K562 (cell line): ENCODE data around the gene TMED6. TPM values are rescaled to one million over a fixed set of nuclear protein-coding genes. Genes with fewer than 3 reads are reported as not detected.

Source experiments
- ATAC-seq: fragments of 200-7000 bp; cut with Tn5 transposase; 3 replicates; pipeline ENCODE4 v1.9.1; 2020; ENCODE audit warnings: moderate library complexity
- BruUV-seq: library from RNA; stranded (reverse); fragments of 400-500 nt; replicated peaks from 2 replicates; lab custom pipeline; 2021; lab: Mats Ljungman, UMichigan
- CTCF ChIA-PET: fragments of 300-600 bp; formaldehyde crosslinking; extraction: SDS; loops from one replicate; lab custom pipeline; 2021; ENCODE audit warnings: low intra/inter-chr PET ratio; lab: Yijun Ruan, JAX
- POLR2A ChIA-PET: fragments of 300-600, 350-650 bp; sonication (Branson Sonifier 250); formaldehyde crosslinking; extraction: SDS; loops from one replicate; lab custom pipeline; 2021; ENCODE audit warnings: antibody characterized with exemption, inconsistent platforms; lab: Yijun Ruan, JAX
- DNase-seq, 4 experiments: peaks; one replicate each; pipeline versions ENCODE4 v3.0.0 to v3.0.0-alpha.2; 2011 to 2018; ENCODE audit warnings: low spot score in 3 of 4, mixed read lengths in 3 of 4; ENCODE audit errors: extremely low read depth in 1 of 4
- FAIRE-seq: peaks from 2 replicates; lab custom pipeline; 2011; peaks lifted over from hg19 to GRCh38; lab: Jason Lieb, UNC
- H2AFZ ChIP-seq: 2 replicates; pipeline ENCODE4 v1.6.0; 2011; ENCODE audit warnings: low read depth, low read length, control low read depth, inconsistent platforms
- H3K27ac ChIP-seq: fragments of 200-600 bp; 3 replicates; pipeline ENCODE4 v1.8.0; 2011; ENCODE audit warnings: low read depth, mild to moderate bottlenecking, control low read depth, inconsistent platforms, low read length, moderate library complexity, mixed read lengths; ENCODE audit errors: extremely low read depth
- H3K27me3 ChIP-seq, 2 experiments: fragments of 300-600 bp in 1 of 2; 2 replicates in 1 of 2; 3 replicates in 1 of 2; pipeline versions ENCODE4 v1.6.0 to v1.8.0; 2011; ENCODE audit warnings: inconsistent platforms in 2 of 2, low read length in 2 of 2, mild to moderate bottlenecking in 1 of 2, mixed read lengths in 1 of 2, moderate library complexity in 1 of 2; ENCODE audit not compliant: control insufficient read depth in 2 of 2, insufficient read depth in 2 of 2
- H3K36me3 ChIP-seq: fragments of 300-600 bp; 3 replicates; pipeline ENCODE4 v1.8.0; 2011; ENCODE audit warnings: mild to moderate bottlenecking, low read length, inconsistent platforms; ENCODE audit not compliant: control insufficient read depth, insufficient read depth
- H3K4me1 ChIP-seq, 2 experiments: fragments of 200-600 bp in 1 of 2; replicated peaks in 1 of 2; 2 replicates in 1 of 2; 3 replicates in 1 of 2; pipeline versions ENCODE4 v1.5.1 to v1.8.0; 2011; ENCODE audit warnings: inconsistent platforms in 2 of 2, low read length in 2 of 2, mild to moderate bottlenecking in 1 of 2, mixed read lengths in 1 of 2, moderate library complexity in 1 of 2; ENCODE audit not compliant: control insufficient read depth in 2 of 2, insufficient read depth in 2 of 2
- H3K4me2 ChIP-seq: 2 replicates; pipeline ENCODE4 v1.6.1; 2011; ENCODE audit warnings: low read length, control low read depth, inconsistent platforms, mixed read lengths; ENCODE audit not compliant: insufficient read depth
- H3K4me3 ChIP-seq: fragments of 200-600 bp; sonication (generic), shearing (Covaris generic); 2 replicates; pipeline ENCODE4 v1.5.1; 2016; ENCODE audit warnings: control low read depth, inconsistent platforms
- H3K79me2 ChIP-seq: fragments of 200-600 bp; 3 replicates; pipeline ENCODE4 v1.8.0; 2011; ENCODE audit warnings: low read length, inconsistent platforms; ENCODE audit not compliant: control insufficient read depth, insufficient read depth
- H3K9ac ChIP-seq, 2 experiments: 2 replicates each; pipeline versions ENCODE4 v1.6.0 to v1.6.1; 2011; ENCODE audit warnings: low read depth in 2 of 2, low read length in 2 of 2, control low read depth in 1 of 2, inconsistent platforms in 1 of 2, mild to moderate bottlenecking in 1 of 2, mixed read lengths in 1 of 2; ENCODE audit not compliant: insufficient read depth in 1 of 2
- H3K9me1 ChIP-seq: one replicate; pipeline ENCODE4 v1.6.0; 2011; ENCODE audit warnings: inconsistent platforms, mild to moderate bottlenecking, low read length, moderate library complexity; ENCODE audit not compliant: control insufficient read depth, insufficient read depth
- H3K9me3 ChIP-seq: replicated peaks from 2 replicates; pipeline ENCODE4 v1.5.1; 2011; ENCODE audit warnings: low read depth, low read length, inconsistent platforms; ENCODE audit not compliant: control insufficient read depth, insufficient read depth
- H4K20me1 ChIP-seq: replicated peaks from 2 replicates; pipeline ENCODE4 v1.6.1; 2011; ENCODE audit warnings: low read length, inconsistent platforms, mixed read lengths; ENCODE audit not compliant: control insufficient read depth, insufficient read depth
- CBFA2T2 ChIP-seq: fragments of 450-650 bp; conservative IDR thresholded peaks from 2 replicates; pipeline ENCODE4 v1.6.1; 2017; ENCODE audit warnings: mild to moderate bottlenecking
- CHD1 ChIP-seq: fragments of 200-600 bp; sonication (generic); IDR thresholded peaks from one replicate; pipeline ENCODE4 v1.6.1; 2012; ENCODE audit warnings: mild to moderate bottlenecking, moderate library complexity, low read length, inconsistent platforms
- ESRRA ChIP-seq: fragments of 450-650 bp; IDR thresholded peaks from 2 replicates; pipeline ENCODE4 v1.6.1; 2014; ENCODE audit warnings: low read depth, mild to moderate bottlenecking, moderate library complexity, borderline replicate concordance
- HIVEP1 ChIP-seq: fragments of 250-450 bp; sonication (Bioruptor Pico); IDR thresholded peaks from 2 replicates; pipeline ENCODE4 v1.4.0; 2020; ENCODE audit warnings: mild to moderate bottlenecking
- KAT7 ChIP-seq: sonication (generic); formaldehyde crosslinking; IDR thresholded peaks from 2 replicates; pipeline ENCODE4 v1.8.0; 2022; ENCODE audit warnings: missing genetic modification reagents, mild to moderate bottlenecking, borderline replicate concordance
- MAFG ChIP-seq: fragments of 450-650 bp; conservative IDR thresholded peaks from 2 replicates; pipeline ENCODE4 v1.6.1; 2016; ENCODE audit warnings: missing genetic modification characterization, missing compliant biosample characterization
- MBD1 ChIP-seq: fragments of 250-450 bp; sonication (Bioruptor Pico); IDR thresholded peaks from 2 replicates; pipeline ENCODE4 v1.8.0; 2022; ENCODE audit warnings: inconsistent platforms
- MBD2 ChIP-seq: sonication (generic); IDR thresholded peaks from 2 replicates; pipeline ENCODE4 v1.6.1; 2016; ENCODE audit warnings: low read depth, borderline replicate concordance
- NCOA6 ChIP-seq: fragments of 450-650 bp; IDR thresholded peaks from 2 replicates; pipeline ENCODE4 v1.6.1; 2017; ENCODE audit warnings: mild to moderate bottlenecking
- PTBP1 ChIP-seq: fragments of 200-400 bp; formaldehyde crosslinking; IDR thresholded peaks from 2 replicates; pipeline ENCODE4 v1.6.1; 2017; ENCODE audit warnings: low read depth, low read length
- RB1 ChIP-seq: fragments of 450-650 bp; IDR thresholded peaks from 2 replicates; pipeline ENCODE4 v1.6.1; 2017; ENCODE audit warnings: low read depth, mild to moderate bottlenecking
- ZNF146 ChIP-seq: IDR thresholded peaks from one replicate; pipeline ENCODE4 v1.6.1; 2018; ENCODE audit warnings: missing compliant biosample characterization; ENCODE audit not compliant: unreplicated experiment
- ZNF583 ChIP-seq: fragments of 250-450 bp; sonication (Bioruptor Pico); IDR thresholded peaks from 2 replicates; pipeline ENCODE4 v1.4.0; 2020
- ZNF717 ChIP-seq: fragments of 250-450 bp; sonication (Bioruptor Pico); IDR thresholded peaks from 2 replicates; pipeline ENCODE4 v1.5.0; 2021
- WGBS: fragments of 100-300 bp; shearing (Covaris generic); methylation state at CpG from one replicate; pipeline ENCODE4 v1.1.6; 2016; ENCODE audit warnings: low coverage, mixed read lengths; ENCODE audit not compliant: insufficient coverage; ENCODE audit errors: missing lambda C conversion rate; 5-methylcytosine and 5-hydroxymethylcytosine counted together
- in situ Hi-C: fragments of 300-500 bp; cut with MboI; formaldehyde crosslinking; loops from 4 replicates; pipeline ENCODE4 v1.15.0; 2018; ENCODE audit warnings: inconsistent platforms, mixed read lengths
- intact Hi-C: fragments of 100-400 bp; cut with micrococcal nuclease; formaldehyde crosslinking; loops from 2 replicates; pipeline ENCODE4 v1.14.2; 2022
- polyA plus RNA-seq, 8 experiments: library from polyadenylated mRNA; depleted of rRNA in 4 of 8; stranded (reverse) in 5 of 8; unstranded in 3 of 8; fragments of >200 nt; fragmentation: Nextera tagmentation in 2 of 8; fragmentation: Illumina TruSeq in 1 of 8; extraction: Ambion mirVana in 2 of 8; extraction: Trizol in 1 of 8; gene quantifications; 2 replicates each; pipeline versions ENCODE4 v1.2.1 to v1.2.3, GENCODE V29; 2011 to 2014; ENCODE audit warnings: inconsistent platforms in 1 of 8, missing spikeins in 1 of 8
- total RNA-seq, 7 experiments: library from RNA; depleted of rRNA in 6 of 7; stranded (reverse); fragments of >200 nt in 6 of 7; fragmentation: Illumina TruSeq in 2 of 7; extraction: Trizol in 2 of 7; gene quantifications; 2 replicates each; pipeline versions ENCODE4 v1.2.1 to v1.2.3, GENCODE V29; 2011 to 2021; ENCODE audit warnings: low replicate concordance in 1 of 7
- TF ChIP-seq, protein P1 (sequence below): fragments of 450-650 bp; IDR thresholded peaks from 2 replicates; pipeline ENCODE4 v1.6.1; 2017; ENCODE audit warnings: antibody characterized with exemption
- TF ChIP-seq, protein P2 (sequence below): fragments of 450-650 bp; IDR thresholded peaks from 2 replicates; pipeline ENCODE4 v1.6.1; 2018; ENCODE audit not compliant: partially characterized antibody

TMED6 gene
- total and polyA plus RNA-seq, 9 of the 15 experiments (the other 6 are each of a cell fraction or from before 2014, with no cell fraction given), result 0.14 to 0.45 (median 0.25) TPM; not detected in 2

GRCh38 chr16:69302301-69302700 is 49.3 kb downstream of the TMED6 start (continued):
- TF ChIP-seq PTBP1, result no peak
- TF ChIP-seq RB1, result no peak
- TF ChIP-seq HIVEP1, result no peak
- TF ChIP-seq, protein P1, sequence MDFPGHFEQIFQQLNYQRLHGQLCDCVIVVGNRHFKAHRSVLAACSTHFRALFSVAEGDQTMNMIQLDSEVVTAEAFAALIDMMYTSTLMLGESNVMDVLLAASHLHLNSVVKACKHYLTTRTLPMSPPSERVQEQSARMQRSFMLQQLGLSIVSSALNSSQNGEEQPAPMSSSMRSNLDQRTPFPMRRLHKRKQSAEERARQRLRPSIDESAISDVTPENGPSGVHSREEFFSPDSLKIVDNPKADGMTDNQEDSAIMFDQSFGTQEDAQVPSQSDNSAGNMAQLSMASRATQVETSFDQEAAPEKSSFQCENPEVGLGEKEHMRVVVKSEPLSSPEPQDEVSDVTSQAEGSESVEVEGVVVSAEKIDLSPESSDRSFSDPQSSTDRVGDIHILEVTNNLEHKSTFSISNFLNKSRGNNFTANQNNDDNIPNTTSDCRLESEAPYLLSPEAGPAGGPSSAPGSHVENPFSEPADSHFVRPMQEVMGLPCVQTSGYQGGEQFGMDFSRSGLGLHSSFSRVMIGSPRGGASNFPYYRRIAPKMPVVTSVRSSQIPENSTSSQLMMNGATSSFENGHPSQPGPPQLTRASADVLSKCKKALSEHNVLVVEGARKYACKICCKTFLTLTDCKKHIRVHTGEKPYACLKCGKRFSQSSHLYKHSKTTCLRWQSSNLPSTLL, result no peak

- H3K4me1 ChIP-seq, result no peaks in the 10 kb centered on the region
- no peak overlapping the region for H3K9ac ChIP-seq
- FAIRE-seq, result no peak
- ChIA-PET POLR2A (interaction anchor here (0.7 kb wide), 1 partner anchor 35 kb away, joined by 6 read pairs; no protein-coding TSS in a partner anchor), CTCF (no interaction called here)
- no peaks in the 10 kb centered on the region for H3K9me1 ChIP-seq
- DNase-seq, result no peak
- H3K4me2 ChIP-seq, result no peak overlapping the region
- H3K4me3 ChIP-seq, result no peak overlapping the region
- intact Hi-C loops (loop anchor here (10.0 kb wide), 1 partner anchor 457 kb away; the partner anchor contains the start of gene TANGO6), in situ Hi-C loops (no loop called here)
- no TSS peak for BruUV-seq
- H3K9me3 ChIP-seq, result no peaks in the 10 kb centered on the region
- no peak overlapping the region for H2AFZ ChIP-seq
- H3K79me2 ChIP-seq, result no peaks in the 10 kb centered on the region
- WGBS, result 64% methylated on average over 4 of the region's 4 CpGs
- no peaks in the 10 kb centered on the region for H4K20me1 ChIP-seq
- H3K27me3 ChIP-seq, result no peaks in the 10 kb centered on the region
- no peak overlapping the region for H3K27ac ChIP-seq
- no peaks in the 10 kb centered on the region; the same call in 2 of the 3 replicates for H3K36me3 ChIP-seq
- ATAC-seq, result no peak
- TF ChIP-seq ZNF717 (CRISPR knock-in tag) (no peak), ZNF146 (CRISPR knock-in tag) (no peak), ESRRA (no peak), NCOA6 (no peak), CHD1 (no peak), MBD1 (CRISPR knock-in tag) (no peak), ZNF583 (no peak), KAT7 (CRISPR knock-in tag) (no peak), MAFG (tag) (no peak), MBD2 (no peak), CBFA2T2 (no peak)
- TF ChIP-seq, protein P2, sequence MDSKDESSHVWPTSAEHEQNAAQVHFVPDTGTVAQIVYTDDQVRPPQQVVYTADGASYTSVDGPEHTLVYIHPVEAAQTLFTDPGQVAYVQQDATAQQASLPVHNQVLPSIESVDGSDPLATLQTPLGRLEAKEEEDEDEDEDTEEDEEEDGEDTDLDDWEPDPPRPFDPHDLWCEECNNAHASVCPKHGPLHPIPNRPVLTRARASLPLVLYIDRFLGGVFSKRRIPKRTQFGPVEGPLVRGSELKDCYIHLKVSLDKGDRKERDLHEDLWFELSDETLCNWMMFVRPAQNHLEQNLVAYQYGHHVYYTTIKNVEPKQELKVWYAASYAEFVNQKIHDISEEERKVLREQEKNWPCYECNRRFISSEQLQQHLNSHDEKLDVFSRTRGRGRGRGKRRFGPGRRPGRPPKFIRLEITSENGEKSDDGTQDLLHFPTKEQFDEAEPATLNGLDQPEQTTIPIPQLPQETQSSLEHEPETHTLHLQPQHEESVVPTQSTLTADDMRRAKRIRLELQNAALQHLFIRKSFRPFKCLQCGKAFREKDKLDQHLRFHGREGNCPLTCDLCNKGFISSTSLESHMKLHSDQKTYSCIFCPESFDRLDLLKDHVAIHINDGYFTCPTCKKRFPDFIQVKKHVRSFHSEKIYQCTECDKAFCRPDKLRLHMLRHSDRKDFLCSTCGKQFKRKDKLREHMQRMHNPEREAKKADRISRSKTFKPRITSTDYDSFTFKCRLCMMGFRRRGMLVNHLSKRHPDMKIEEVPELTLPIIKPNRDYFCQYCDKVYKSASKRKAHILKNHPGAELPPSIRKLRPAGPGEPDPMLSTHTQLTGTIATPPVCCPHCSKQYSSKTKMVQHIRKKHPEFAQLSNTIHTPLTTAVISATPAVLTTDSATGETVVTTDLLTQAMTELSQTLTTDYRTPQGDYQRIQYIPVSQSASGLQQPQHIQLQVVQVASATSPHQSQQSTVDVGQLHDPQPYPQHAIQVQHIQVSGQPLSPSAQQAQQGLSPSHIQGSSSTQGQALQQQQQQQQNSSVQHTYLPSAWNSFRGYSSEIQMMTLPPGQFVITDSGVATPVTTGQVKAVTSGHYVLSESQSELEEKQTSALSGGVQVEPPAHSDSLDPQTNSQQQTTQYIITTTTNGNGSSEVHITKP, result no peak
These were observed 49.7 kb downstream of the TMED6 start for GRCh38 chr16:69301861-69302260.
